B cell (primary cell): Measurements from ENCODE around the gene CACNG7. TPM values are rescaled to one million over a fixed set of nuclear protein-coding genes. Genes with fewer than 3 reads are reported as not detected.

Experiments
- ATAC-seq: fragments of 200-7000 bp; cut with Tn5 transposase; one replicate; pipeline ENCODE4 v1.10.0; 2021; ENCODE audit warnings: low read depth, mild to moderate bottlenecking, moderate number of reproducible peaks, moderate library complexity
- CTCF ChIA-PET: fragments of 350-600 bp; sonication (Branson Sonifier 250); formaldehyde crosslinking; loops from one replicate; lab custom pipeline; 2021; ENCODE audit warnings: antibody characterized with exemption, inconsistent platforms; lab: Charles Lee
- POLR2A ChIA-PET: fragments of 350-600 bp; sonication (Branson Sonifier 250); formaldehyde crosslinking; loops from one replicate; lab custom pipeline; 2021; ENCODE audit warnings: antibody characterized with exemption; lab: Charles Lee
- DNase-seq: peaks from one replicate; pipeline ENCODE4 v3.0.0; 2013
- H2AFZ ChIP-seq: 2 replicates; pipeline ENCODE4 v1.6.1; 2012; ENCODE audit warnings: mild to moderate bottlenecking, low read depth, low read length; ENCODE audit not compliant: insufficient read depth, poor library complexity, severe bottlenecking
- H3K27ac ChIP-seq, 2 donors: 1 replicate in 1 of 2; 2 replicates in 1 of 2; pipeline ENCODE4 v1.5.1; 2012 to 2013; ENCODE audit warnings: low read length in 2 of 2, mild to moderate bottlenecking in 2 of 2, moderate library complexity in 1 of 2
- H3K27me3 ChIP-seq, 4 experiments: fragments of 200-600 bp in 1 of 4; sonication (generic) in 1 of 4; replicated peaks in 1 of 4; 1 replicate in 2 of 4; 2 replicates in 2 of 4; pipeline versions ENCODE4 v1.6.1 to v1.7.0; 2013 to 2016; ENCODE audit warnings: low read length in 3 of 4, mild to moderate bottlenecking in 2 of 4, mixed read lengths in 1 of 4, moderate library complexity in 1 of 4; ENCODE audit not compliant: insufficient read depth in 4 of 4, control insufficient read depth in 3 of 4; ENCODE audit errors: control extremely low read depth in 1 of 4
- H3K36me3 ChIP-seq, 2 experiments: replicated peaks in 1 of 2; 1 replicate in 1 of 2; 2 replicates in 1 of 2; pipeline versions ENCODE4 v1.6.1 to v1.7.1; 2013; ENCODE audit warnings: low read length in 1 of 2; ENCODE audit not compliant: insufficient read depth in 2 of 2, control insufficient read depth in 1 of 2; ENCODE audit errors: control extremely low read depth in 1 of 2, extremely low read depth in 1 of 2
- H3K4me1 ChIP-seq, 2 donors: fragments of 200-600 bp in 1 of 2; sonication (generic) in 1 of 2; 1 replicate in 1 of 2; 2 replicates in 1 of 2; pipeline versions ENCODE4 v1.5.1 to v1.6.1; 2013 to 2017; ENCODE audit warnings: low read length in 2 of 2; ENCODE audit not compliant: control insufficient read depth in 2 of 2, insufficient read depth in 2 of 2
- H3K4me2 ChIP-seq: replicated peaks from 2 replicates; pipeline ENCODE3; 2012; ENCODE audit warnings: mild to moderate bottlenecking, low read depth, low read length; ENCODE audit not compliant: poor library complexity, severe bottlenecking
- H3K4me3 ChIP-seq, 5 experiments: fragments of 200-600 bp in 1 of 5; sonication (generic) in 1 of 5; 1 replicate in 3 of 5; 2 replicates in 2 of 5; pipeline versions ENCODE4 v1.5.1 to v1.7.0; 2011 to 2016; ENCODE audit warnings: low read length in 4 of 5, mild to moderate bottlenecking in 4 of 5, low read depth in 2 of 5, control low read depth in 1 of 5, moderate library complexity in 1 of 5; ENCODE audit not compliant: insufficient read depth in 1 of 5; ENCODE audit errors: control extremely low read depth in 1 of 5, extremely low read depth in 1 of 5
- H3K79me2 ChIP-seq: fragments of 200-600 bp; sonication (generic); one replicate; pipeline ENCODE4 v1.6.0; 2016; ENCODE audit warnings: low read length; ENCODE audit not compliant: control insufficient read depth, insufficient read depth
- H3K9ac ChIP-seq: fragments of 200-600 bp; sonication (generic); 2 replicates; pipeline ENCODE4 v1.6.1; 2017; ENCODE audit warnings: mild to moderate bottlenecking, low read length, moderate library complexity
- H3K9me3 ChIP-seq, 3 donors: one replicate each; pipeline versions ENCODE4 v1.6.1 to v1.7.1; 2013; ENCODE audit warnings: low read length in 2 of 3; ENCODE audit not compliant: control insufficient read depth in 2 of 3, insufficient read depth in 1 of 3; ENCODE audit errors: control extremely low read depth in 1 of 3
- H4K20me1 ChIP-seq: 2 replicates; pipeline ENCODE4 v1.6.0; 2012; ENCODE audit warnings: mild to moderate bottlenecking, low read length; ENCODE audit not compliant: insufficient read depth, control insufficient read depth, poor library complexity, severe bottlenecking
- H3K27ac Mint-ChIP-seq: one replicate; pipeline ENCODE4 v1.8.0; 2021; ENCODE audit warnings: mixed read lengths
- H3K27me3 Mint-ChIP-seq: one replicate; pipeline ENCODE4 v1.8.0; 2021; ENCODE audit warnings: mixed read lengths
- H3K4me1 Mint-ChIP-seq: one replicate; pipeline ENCODE4 v1.8.0; 2021; ENCODE audit warnings: mixed read lengths
- H3K4me3 Mint-ChIP-seq: one replicate; pipeline ENCODE4 v1.8.0; 2021; ENCODE audit warnings: mixed read lengths
- H3K9me3 Mint-ChIP-seq: one replicate; pipeline ENCODE4 v1.8.0; 2022; ENCODE audit warnings: mixed read lengths; ENCODE audit not compliant: insufficient read depth
- EZH2 ChIP-seq: IDR thresholded peaks from 2 replicates; pipeline ENCODE4 v1.6.1; 2012; ENCODE audit warnings: borderline replicate concordance, low read depth, mild to moderate bottlenecking, moderate library complexity, low read length; ENCODE audit not compliant: insufficient read depth, poor library complexity, severe bottlenecking
- WGBS: methylation state at CpG from one replicate; pipeline ENCODE4 v1.1.5; 2013; ENCODE audit warnings: missing lambda C conversion rate; ENCODE audit not compliant: insufficient coverage; 5-methylcytosine and 5-hydroxymethylcytosine counted together
- intact Hi-C: fragments of 100-400 bp; cut with micrococcal nuclease; formaldehyde crosslinking; loops from one replicate; pipeline ENCODE4 v1.10.0; 2022
- polyA plus RNA-seq: library from polyadenylated mRNA; depleted of rRNA; stranded (reverse); fragments of >200 nt; gene quantifications from 2 replicates; pipeline ENCODE4 v1.2.3, GENCODE V29; 2012
- total RNA-seq, 2 donors: library from RNA; stranded (reverse); fragments of 120-200 nt in 1 of 2; gene quantifications; 1 replicate in 1 of 2; 2 replicates in 1 of 2; pipeline versions ENCODE4 v1.2.3 to v1.2.4, GENCODE V29; 2013 to 2022
- TF ChIP-seq, protein P1 (sequence below): fragments of 200-600 bp; IDR thresholded peaks from one replicate; pipeline ENCODE4 v1.8.0; 2022; ENCODE audit warnings: antibody characterized with exemption, mild to moderate bottlenecking

The CACNG7 gene
- total and polyA plus RNA-seq, 2 donors (not counting 1 experiment from before 2014, with no cell fraction given): not detected

DNA sequence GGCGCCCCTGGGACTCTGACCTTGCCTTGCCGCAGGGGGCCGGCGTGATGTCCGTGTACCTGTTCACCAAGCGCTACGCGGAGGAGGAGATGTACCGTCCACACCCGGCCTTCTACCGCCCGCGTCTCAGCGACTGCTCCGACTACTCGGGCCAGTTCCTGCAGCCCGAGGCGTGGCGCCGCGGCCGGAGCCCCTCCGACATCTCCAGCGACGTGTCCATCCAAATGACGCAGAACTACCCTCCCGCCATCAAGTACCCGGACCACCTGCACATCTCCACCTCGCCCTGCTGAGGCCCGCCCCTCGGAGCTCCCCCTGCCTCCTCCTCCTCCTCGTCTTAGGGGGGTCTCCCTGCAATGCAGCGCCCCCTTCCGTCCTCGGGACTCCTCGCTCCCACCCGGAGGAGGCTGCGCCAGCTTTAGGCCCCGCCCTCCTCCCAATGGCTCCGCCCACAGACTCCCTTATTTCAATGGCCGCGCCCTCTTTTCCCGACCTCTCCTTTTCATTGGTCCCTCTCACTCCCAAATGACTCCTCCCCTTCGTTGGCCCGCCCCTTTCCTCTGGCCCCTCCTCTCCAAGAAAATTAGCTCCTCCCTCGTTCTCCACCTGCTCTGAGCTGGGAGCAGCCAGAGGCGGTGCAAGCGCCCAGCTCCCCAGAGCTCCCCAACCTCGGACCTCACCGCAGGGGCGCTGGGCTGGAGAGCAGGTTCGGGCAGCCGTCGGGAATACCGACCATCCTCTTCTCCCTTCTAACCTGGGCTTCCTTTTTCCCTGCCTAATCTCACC is 33.1 kb downstream of the CACNG7 start:
- ATAC-seq (no peak), DNase-seq (no peak)
- Mint-ChIP-seq H3K9me3 (no peaks in the 10 kb centered on the region), H3K27ac (no peak overlapping the region), H3K27me3 (peaks cover 55% of the 10 kb centered on the region), H3K4me1 (no peaks in the 10 kb centered on the region), H3K4me3 (no peak overlapping the region)
- Histone ChIP-seq H3K79me2 (no peaks in the 10 kb centered on the region), H4K20me1 (no peaks in the 10 kb centered on the region), H3K27me3 (peaks cover 0 to 32% (median 7%) of the 10 kb centered on the region in 4 experiments), H3K27ac (no peak overlapping the region), H3K4me2 (no peak overlapping the region), H2AFZ (no peak overlapping the region), H3K4me3 (no peak overlapping the region), H3K9me3 (peaks cover 0 to 28% (median 0%) of the 10 kb centered on the region in 3 donors), H3K36me3 (no peaks in the 10 kb centered on the region), H3K9ac (no peak overlapping the region), H3K4me1 (no peaks in the 10 kb centered on the region)
- WGBS: 18% methylated on average over 55 of the region's 55 CpGs
- CTCF ChIA-PET: no interaction called here
- TF ChIP-seq EZH2: no peak
- intact Hi-C loops: no loop called here
- POLR2A ChIA-PET: no interaction called here

DNA sequence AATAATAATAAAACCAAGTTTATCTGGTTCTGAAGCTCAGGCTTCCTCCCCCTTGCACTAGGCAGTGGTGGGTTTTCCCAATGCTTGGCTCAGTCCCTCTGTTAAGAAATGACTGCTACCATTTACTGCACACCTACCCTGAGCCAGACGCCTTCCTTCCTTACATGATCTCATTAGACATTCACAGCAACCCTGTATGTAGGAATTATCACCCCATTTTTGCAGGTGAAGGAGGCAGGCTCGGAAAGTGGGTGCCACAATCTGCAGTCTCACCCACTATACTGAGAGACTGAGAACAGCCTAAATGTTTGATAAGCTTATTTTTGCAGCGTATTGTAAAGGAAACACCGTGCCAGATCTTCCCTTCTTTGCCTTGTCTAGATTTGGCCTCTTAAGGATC is 35.3 kb downstream of the CACNG7 start:
- CTCF ChIA-PET: interaction anchor here (0.5 kb wide), 1 partner anchor 969 kb away, joined by 6 read pairs; no protein-coding TSS in a partner anchor

More for the DNA sequence above, 35.3 kb downstream of the CACNG7 start:
- 93% methylated on average over 2 of the region's 4 CpGs for WGBS
- Histone ChIP-seq H3K27ac (no peak overlapping the region), H3K4me2 (no peak overlapping the region), H3K4me3 (no peak overlapping the region), H3K4me1 (no peaks in the 10 kb centered on the region), H3K9me3 (peaks cover 0 to 28% (median 0%) of the 10 kb centered on the region in 3 donors), H3K27me3 (peaks cover 0 to 31% (median 6%) of the 10 kb centered on the region in 4 experiments), H2AFZ (no peak overlapping the region), H4K20me1 (no peaks in the 10 kb centered on the region), H3K9ac (no peak overlapping the region), H3K79me2 (no peaks in the 10 kb centered on the region), H3K36me3 (no peaks in the 10 kb centered on the region)
- Mint-ChIP-seq H3K9me3 (no peaks in the 10 kb centered on the region), H3K4me3 (no peak overlapping the region), H3K27ac (no peak overlapping the region), H3K4me1 (no peaks in the 10 kb centered on the region), H3K27me3 (peaks cover 45% of the 10 kb centered on the region)
- DNase-seq (no peak), ATAC-seq (no peak)
- POLR2A ChIA-PET: no interaction called here
- intact Hi-C loops: no loop called here
- TF ChIP-seq, protein P1, sequence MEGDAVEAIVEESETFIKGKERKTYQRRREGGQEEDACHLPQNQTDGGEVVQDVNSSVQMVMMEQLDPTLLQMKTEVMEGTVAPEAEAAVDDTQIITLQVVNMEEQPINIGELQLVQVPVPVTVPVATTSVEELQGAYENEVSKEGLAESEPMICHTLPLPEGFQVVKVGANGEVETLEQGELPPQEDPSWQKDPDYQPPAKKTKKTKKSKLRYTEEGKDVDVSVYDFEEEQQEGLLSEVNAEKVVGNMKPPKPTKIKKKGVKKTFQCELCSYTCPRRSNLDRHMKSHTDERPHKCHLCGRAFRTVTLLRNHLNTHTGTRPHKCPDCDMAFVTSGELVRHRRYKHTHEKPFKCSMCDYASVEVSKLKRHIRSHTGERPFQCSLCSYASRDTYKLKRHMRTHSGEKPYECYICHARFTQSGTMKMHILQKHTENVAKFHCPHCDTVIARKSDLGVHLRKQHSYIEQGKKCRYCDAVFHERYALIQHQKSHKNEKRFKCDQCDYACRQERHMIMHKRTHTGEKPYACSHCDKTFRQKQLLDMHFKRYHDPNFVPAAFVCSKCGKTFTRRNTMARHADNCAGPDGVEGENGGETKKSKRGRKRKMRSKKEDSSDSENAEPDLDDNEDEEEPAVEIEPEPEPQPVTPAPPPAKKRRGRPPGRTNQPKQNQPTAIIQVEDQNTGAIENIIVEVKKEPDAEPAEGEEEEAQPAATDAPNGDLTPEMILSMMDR: no peak
- no peak for TF ChIP-seq EZH2
